NCI-H82 (cell line): ENCODE data around the gene NEUROD1.
A peak's percentile ranks its signal among the peaks of the same experiment; 100 is the strongest.

ENCODE experiments used
- DNase-seq: peaks from one replicate; lab custom pipeline; 2025; lab: John Stamatoyannopoulos, UW

The NEUROD1 gene

DNA sequence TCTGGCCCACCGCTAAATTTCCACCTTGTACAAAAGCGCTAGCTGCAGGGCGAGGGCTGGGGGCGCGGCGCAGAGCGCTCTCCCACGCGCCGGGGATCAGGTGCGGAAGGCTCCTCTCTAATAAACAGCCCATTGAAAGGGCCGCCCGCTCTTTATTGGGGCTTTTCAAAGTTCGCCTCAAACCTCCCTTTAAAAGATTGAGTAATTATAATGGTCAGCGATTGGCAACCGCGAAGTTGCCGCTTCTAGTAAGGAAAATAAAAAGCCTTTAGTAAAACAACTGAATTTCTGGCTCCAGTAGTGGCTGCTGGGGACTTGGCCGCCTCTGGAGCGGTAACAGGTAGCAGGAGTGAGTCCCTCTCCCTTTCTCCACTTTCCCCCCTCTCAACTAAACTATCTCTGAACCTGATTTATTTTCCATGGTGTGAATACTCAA, 755 bp downstream of the NEUROD1 start:
- DNase-seq = peak; percentile 77

DNA sequence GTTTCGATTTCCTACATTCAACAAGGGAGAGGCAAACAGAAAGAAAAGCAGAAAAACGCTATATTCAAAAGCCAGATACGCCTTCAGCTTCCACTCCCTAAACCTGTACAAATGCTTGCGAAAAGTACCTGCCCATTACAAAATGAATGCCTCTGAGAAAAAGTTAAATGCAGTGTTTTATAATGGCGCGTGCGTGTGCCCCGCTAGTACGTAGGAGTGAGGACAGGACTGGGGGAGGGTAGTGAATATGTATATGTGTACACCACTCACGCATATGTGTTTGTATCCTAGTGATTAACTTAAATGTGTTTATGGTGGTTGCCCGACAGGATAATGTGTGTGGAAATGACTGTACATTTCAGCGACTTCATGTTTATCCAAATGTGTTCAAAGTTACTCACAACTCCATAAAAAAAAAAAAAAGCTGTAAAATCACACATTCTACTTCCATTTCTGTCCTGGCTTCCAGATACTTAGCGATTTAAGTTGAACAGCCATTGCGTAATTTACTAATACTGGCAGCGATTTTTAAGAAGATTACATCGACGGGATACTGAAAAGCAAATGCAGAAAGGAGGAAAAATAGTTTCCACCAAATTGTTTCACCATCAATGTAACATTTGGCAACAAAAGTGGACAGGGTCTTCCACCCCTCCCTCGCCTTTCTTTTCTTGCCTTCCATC, 1.3 kb downstream of the NEUROD1 start:
- peak; percentile 82 for DNase-seq

DNA sequence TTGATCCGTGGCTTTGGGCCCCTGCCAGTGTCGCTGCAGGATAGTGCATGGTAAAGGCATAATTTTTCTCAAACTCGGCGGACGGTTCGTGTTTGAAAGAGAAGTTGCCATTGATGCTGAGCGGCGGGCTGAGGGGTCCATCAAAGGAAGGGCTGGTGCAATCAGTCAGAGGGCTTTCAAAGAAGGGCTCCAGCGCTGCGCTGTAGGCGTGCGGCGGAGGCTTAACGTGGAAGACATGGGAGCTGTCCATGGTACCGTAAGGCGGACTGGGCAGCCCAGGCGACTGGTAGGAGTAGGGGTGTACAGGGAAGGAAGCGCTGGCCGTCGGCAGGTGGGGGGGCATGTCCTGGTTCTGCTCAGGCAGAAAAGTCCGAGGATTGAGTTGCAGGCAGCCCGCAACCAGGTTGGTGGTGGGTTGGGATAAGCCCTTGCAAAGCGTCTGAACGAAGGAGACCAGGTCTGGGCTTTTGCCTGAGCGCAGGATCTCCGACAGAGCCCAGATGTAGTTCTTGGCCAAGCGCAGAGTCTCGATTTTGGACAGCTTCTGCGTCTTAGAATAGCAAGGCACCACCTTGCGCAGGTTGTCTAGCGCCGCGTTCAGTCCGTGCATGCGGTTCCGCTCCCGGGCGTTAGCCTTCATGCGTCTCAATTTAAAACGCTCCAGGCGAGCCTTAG, 2.3 kb downstream of the NEUROD1 start:
- DNase-seq = peak; percentile 88

DNA sequence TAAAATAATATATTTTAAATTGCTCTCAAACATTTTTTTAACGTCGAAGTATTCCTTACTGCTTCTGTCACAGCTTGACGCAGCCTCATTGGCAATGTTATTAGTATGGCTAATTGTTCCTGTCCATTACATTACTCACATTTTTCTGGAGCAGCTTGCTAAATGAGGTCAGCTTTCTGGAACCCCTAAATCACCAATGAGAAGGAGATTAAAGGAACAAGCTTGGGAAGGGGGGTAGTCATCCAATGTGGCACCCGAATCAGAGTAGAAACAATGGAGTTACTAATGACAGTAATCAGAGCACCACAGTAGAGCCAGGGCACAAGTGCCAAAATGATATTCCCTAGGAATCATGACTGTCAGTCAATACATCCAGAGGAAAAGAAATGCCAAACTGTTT, 5.1 kb downstream of the NEUROD1 start:
- DNase-seq = peak; percentile 89

DNA sequence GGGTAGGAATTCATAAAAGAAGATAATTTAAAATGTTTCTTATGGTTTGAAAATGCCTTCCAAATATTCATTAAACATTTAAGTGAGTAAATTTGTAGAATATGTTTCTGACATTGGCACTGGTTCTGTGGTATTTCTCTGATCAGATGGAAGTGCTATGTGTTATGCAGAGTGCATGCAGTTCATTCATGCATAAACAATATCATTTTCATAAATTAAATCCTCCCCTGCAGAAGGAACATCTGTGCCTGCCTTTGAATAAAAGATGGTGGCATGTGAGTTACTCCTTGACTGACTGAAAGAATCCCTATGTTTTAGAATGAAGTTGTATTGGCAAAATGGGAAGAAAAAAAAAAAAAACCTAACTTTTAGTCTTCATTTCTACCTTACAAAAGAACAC, 5.9 kb downstream of the NEUROD1 start:
- DNase-seq = peak; percentile 65

DNA sequence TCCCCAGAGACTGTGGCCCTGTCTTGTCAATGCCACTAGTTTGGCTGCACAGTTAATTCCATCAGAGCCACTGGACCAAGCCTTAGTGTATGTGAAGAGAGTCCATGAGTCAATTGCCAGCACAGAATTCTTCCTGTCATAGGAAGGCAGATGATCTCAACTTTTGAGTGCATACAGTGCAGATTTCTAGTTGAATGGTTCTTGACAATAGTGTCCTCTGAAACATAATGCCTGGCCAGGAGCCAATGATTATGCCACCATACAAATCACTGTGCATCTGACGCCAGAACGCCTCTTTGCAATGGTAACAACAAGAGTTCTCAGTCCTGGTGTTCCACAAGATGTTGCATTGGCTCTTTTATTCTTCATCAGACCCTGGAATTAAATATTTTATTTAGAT, 7.1 kb downstream of the NEUROD1 start:
- DNase-seq = peak; percentile 83

DNA sequence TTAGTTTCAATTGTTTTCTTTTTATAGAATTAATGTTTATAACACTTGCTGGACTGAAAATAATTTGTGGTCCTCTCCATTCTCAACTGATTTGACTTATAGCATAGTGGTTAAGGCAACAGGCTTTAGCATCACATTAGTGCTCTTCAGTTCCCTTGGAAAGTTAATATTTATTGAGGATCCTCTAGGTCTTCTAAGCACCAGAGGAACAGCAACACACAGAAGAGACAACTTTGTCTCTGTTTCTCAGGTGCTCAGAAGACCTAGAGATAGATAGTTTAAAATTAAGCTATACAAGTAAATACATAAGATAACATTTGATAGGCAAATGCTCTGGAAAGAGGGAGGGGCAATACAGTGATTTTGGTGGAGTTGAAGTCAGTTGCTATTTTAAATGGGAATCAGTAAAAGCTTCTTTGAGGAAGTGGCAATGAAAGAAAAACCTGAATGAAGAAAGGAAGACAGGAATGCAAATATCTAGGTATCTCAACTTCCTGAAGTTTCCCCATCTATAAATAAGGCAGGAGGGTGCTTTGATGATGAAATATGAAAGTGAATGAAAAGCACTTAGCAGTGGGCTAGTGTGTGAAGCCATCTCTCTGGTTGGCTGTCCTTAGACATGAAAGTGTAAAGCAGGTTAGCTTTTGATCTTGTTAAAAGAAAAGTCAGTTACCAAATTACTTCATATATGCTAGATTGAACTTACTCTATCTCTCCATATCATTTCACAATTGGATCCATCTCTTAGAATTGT, 7.9 kb downstream of the NEUROD1 start:
- DNase-seq = peak; percentile 62

DNA sequence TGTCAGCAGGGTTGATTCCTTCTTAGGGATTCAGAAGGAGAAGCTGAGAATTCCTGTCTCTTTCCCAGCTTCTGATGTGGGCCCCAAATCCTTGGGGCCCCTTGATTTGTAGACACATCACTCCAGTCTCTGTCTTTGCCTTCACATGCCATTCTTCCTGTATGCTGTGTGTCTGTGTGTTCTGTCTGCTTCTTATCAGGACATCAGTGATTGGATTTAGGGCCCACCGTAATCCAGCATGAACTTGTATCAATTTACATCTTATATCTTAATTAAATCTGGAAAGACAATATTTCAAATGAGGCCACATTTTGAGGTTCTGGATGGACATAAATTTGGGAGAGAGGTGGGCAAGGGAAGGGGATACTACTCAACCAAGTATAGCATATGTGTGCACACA, 9.7 kb downstream of the NEUROD1 start:
- DNase-seq = peak; percentile 93

GRCh38 chr2:181667234-181667633, 13.1 kb downstream of the NEUROD1 start:
- DNase-seq = no peak

DNA sequence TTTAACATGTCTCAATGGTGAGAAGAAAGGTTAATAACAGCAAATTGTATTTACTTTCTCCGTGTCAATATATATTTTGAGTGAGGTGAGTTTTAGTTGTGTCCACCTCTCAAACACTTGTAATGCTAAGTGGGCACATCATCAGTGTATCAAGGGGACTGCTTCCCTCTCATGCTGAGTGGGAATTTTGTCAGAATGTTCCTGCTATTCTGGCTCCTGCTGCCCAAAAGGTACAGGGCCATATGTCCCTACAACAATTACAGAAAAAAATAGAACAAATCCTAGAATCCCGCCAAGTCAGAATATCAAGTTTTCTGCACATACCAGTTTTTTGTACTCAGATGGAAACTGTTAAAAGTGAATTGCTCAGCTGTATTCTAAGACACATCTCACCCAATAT, 18.0 kb downstream of the NEUROD1 start:
- no peak for DNase-seq

DNA sequence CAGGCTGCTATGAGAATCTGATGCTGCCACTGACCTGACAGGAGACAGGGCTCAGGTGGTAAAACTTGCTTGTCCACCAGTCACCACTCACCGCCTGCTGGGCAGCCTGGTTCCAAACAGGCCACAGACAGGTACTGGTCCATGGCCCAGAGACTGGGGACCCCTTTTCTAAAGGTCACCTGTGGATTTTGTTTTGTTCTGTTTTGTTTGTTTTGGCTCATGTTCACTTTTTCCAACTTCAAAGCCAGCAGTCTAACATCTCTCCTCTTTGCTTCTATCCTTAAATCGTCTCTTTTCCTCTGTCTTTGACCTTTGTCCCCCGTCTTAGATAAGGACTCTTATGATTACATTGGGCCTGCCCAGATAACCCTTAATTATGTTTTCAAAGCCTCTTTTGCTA, 20.1 kb downstream of the NEUROD1 start:
- DNase-seq = no peak

GRCh38 chr2:181658444-181658843, 21.9 kb downstream of the NEUROD1 start:
- peak; percentile 64 for DNase-seq

DNA sequence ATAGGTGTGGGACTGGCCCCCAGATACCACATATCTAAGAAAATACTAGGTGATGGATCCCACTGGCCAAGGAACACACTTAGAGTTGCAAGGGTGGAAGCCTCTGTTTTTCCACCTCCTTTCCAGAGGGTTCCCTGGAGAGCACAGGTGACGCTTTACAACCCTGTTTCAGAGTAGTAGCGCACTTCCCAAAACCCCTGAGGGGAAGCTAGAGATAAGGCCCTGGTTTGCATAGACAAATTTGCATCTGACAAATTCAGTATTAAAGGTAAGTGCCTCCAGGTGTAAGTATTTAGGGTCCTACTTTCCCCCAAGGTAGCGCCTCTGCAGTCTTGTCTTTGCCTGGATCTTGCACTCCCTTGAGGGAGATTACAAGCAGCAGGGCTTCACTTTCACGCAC, 22.9 kb downstream of the NEUROD1 start:
- DNase-seq = no peak

DNA sequence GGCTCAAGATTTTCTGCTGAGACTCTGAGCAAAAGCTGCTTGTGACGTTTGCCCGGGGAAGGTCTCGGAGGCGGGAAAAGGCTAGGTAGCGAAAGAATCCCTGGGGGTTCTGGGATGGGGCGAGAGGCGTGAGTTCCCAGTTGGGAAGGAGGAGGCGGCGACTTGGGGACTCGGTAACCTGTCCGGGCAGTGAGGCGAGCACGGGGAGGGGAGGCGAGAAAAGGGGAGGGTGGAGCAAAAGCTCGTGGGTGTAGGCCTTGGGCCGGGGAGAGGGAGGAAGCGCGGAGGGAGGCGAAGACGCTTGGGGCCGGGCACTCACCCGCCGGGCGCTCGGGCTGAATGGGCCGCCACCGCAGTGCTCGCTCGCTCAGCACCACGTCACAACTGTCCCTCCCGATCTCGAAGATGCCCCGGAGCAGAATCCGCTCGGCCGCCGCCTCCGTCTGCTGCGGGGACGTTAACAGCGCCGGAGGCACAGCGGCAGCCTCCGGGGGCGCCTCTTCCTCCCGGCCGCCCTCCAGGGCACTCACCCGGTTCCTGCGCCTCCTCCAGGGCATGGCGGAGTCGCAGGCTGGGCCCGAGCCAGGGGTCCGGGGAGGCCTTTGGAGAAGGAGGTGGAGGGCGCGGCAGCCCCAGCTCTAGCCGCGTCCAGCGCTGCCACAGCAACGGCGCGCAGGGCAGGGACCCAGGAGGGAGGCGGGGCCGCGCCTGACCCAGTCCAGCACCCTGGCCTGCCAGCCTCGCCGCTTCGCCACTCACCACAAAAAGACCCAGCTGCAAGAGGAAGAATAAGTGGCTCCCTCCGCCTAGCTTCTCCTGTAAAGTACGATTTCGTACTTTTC, 23.6 kb downstream of the NEUROD1 start, which contains the start of gene CERKL:
TSS of gene CERKL (minus strand) at position 656 of the 842 bp plus-strand sequence. CDS start at position 557, 99 bp downstream.
- peak; percentile 34 for DNase-seq

GRCh38 chr2:181655519-181655918, 24.8 kb downstream of the NEUROD1 start:
- DNase-seq = no peak

DNA sequence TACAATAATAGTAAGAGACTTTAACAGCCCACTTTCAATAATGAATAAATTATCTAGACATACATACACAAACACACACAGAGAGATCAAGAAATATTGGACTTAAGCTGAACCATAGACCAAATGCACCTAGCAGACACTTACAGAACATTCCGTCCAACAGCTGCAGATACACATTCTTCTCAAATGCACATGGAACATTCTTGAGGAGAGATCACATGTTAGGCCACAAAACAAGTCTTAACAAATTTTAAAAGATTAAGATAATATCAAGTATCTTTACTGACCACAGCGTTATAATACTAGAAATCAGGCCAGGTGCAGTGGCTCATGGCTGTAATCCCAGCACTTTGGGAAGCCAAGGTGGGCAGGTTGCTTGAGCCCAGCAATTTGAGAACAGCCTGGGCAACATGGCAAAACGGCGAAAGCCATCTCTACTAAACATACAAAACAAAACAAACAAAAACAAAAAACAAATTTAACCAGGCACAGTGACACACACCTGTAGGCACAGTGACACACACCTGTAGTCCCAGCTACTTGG, 30.8 kb downstream of the NEUROD1 start:
- no peak for DNase-seq

DNA sequence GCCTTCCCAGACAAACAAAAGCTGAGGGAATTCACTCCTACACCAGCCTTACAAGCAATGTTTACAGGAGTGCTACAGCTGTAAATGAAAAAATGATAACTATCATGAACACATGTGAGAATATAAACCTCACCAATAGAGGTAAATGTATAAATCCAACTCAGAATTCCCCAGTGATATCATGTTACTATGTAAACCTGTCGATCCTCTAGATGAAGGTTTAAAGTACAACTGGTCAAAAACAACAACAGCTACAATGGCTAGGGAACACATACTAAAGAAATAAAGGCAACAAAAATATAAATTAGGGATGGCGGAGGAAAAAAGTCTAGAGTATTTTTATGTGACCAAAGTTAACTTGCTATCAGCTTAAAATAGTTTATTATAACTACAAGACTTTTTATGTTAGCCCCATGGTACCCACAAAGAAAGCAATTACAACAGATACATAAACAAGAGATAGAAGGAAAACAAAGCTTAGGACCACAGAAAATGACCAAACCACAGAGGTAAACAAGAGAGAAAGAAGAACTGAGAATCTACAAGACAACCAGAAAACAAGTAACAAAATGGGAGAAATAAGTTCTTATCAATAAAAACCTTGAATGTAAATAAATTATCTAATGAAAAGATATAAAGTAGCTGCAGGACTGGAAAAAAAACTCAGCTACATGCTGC, 31.7 kb downstream of the NEUROD1 start:
- no peak for DNase-seq

GRCh38 chr2:181646415-181646987, 33.8 kb downstream of the NEUROD1 start:
- DNase-seq = no peak

DNA sequence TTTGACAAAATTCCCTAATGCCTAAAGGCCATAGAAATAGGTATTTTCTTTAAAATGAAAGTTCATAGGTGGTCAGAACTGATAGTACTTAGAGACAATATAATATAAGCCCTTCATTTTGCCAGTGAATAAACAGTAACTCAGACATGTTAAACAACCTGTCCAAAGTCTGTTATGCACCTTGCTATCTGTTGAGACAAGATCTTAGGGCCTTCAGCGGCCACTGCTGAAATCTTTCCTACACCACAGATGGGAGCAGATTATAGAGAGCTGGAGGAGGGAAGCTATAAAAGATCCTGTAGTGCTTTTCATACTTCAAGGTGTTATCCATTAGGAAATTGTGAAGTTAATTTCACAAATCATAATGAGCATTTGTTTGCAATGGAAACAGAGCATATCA, 37.2 kb downstream of the NEUROD1 start:
- peak; percentile 87 for DNase-seq

DNA sequence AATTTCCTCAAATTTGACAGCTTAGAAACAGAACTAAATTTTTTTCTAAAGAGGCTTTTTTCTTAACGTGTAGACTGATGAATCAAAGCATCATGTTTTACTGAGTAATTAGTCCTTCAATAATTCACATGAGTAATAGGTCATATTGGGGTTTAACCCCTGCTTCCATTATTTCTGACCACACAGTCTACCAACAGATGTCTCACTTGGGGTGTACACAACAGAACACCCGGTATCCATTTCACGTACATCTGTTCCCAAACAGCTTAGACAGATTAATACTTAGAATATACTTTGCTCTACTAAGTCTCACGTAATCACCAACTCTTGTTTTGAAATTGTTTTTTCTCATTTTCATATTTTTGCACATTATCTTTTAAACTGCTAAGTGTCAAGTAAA, 38.2 kb downstream of the NEUROD1 start:
- DNase-seq = peak; percentile 96

DNA sequence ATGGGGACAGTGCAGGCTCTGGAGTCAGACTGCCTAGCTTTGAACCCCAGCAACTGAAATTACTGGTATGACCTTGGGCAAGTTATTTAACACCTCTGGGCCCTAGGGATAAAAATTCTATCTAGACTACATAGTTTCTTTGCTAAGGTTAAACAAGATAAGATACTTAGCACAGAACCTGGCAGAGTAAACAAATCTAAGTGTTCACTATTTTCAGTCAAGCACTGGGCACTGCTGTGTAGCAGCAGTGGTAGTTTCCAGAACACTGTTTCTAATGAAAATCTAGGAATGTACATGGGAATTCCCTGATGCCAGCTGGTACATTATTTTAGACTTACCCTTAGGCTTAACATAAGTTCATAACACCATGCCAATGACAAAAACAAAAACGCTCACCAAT, 40.6 kb downstream of the NEUROD1 start:
- DNase-seq = no peak
